22Rv1 (cell line): ENCODE measurements around the gene ARAP2.

Source experiments
- ZFX ChIP-seq: fragments of 450-650 bp; IDR thresholded peaks from 2 replicates; pipeline ENCODE4 v1.6.1; 2017; ENCODE audit warnings: antibody characterized with exemption, borderline replicate concordance
- TF ChIP-seq, protein P1 (sequence below): fragments of 450-650 bp; IDR thresholded peaks from 2 replicates; pipeline ENCODE4 v1.5.1; 2017; ENCODE audit warnings: mild to moderate bottlenecking

DNA sequence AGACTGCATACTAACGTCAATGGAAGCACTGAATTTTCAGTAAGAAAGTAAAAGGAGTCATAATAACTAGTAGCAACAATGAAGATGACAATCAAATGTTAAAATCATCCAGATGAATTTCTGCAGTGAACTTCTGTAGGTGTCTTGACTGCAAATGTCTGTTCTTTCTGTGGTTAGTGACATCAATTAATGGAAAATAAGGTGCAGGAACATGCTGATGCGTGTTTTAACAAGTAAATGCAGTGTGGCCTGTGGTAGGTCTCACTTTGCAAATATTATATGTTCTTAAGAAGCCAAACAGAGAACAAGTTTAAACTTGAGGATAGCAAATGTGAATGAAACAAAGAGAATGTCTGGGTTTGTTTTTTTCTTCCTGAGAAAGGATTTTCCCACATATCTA is 34.5 kb upstream of the ARAP2 start:
- TF ChIP-seq, protein P1, sequence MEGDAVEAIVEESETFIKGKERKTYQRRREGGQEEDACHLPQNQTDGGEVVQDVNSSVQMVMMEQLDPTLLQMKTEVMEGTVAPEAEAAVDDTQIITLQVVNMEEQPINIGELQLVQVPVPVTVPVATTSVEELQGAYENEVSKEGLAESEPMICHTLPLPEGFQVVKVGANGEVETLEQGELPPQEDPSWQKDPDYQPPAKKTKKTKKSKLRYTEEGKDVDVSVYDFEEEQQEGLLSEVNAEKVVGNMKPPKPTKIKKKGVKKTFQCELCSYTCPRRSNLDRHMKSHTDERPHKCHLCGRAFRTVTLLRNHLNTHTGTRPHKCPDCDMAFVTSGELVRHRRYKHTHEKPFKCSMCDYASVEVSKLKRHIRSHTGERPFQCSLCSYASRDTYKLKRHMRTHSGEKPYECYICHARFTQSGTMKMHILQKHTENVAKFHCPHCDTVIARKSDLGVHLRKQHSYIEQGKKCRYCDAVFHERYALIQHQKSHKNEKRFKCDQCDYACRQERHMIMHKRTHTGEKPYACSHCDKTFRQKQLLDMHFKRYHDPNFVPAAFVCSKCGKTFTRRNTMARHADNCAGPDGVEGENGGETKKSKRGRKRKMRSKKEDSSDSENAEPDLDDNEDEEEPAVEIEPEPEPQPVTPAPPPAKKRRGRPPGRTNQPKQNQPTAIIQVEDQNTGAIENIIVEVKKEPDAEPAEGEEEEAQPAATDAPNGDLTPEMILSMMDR = no peak
- TF ChIP-seq ZFX = no peak
